H1 (cell line): ENCODE data around the gene HMG20A. TPM values are rescaled to one million over a fixed set of nuclear protein-coding genes. Genes with fewer than 3 reads are reported as not detected.

Experiments used
- CTCF ChIA-PET: fragments of 300-600 bp; sonication (Branson Sonifier 250); formaldehyde crosslinking; loops from one replicate; lab custom pipeline; 2021; ENCODE audit not compliant: partially characterized antibody; lab: Charles Lee
- POLR2A ChIA-PET: fragments of 300-600 bp; sonication (Branson Sonifier 250); formaldehyde crosslinking; loops from one replicate; lab custom pipeline; 2021; ENCODE audit warnings: inconsistent platforms; ENCODE audit not compliant: partially characterized antibody; lab: Charles Lee
- DNase-seq, 2 experiments: peaks; one replicate each; pipeline versions ENCODE4 v3.0.0 to v3.0.0-alpha.2; 2010 to 2022; ENCODE audit warnings: low spot score in 2 of 2, low read depth in 1 of 2, mixed read lengths in 1 of 2
- FAIRE-seq: peaks from 2 replicates; lab custom pipeline; 2011; peaks lifted over from hg19 to GRCh38; lab: Jason Lieb, UNC
- H2AFZ ChIP-seq: 2 replicates; pipeline ENCODE4 v1.8.1; 2012; ENCODE audit warnings: low read length, inconsistent platforms
- H2AK5ac ChIP-seq: 2 replicates; pipeline ENCODE4 v1.6.1; 2013; ENCODE audit warnings: low read depth, low read length
- H2BK120ac ChIP-seq: replicated peaks from 2 replicates; pipeline ENCODE3; 2013; ENCODE audit warnings: low read depth, low read length, inconsistent platforms
- H2BK12ac ChIP-seq: 2 replicates; pipeline ENCODE4 v1.6.1; 2013; ENCODE audit warnings: low read depth, low read length
- H2BK15ac ChIP-seq: 2 replicates; pipeline ENCODE4 v1.6.1; 2013; ENCODE audit warnings: low read length
- H2BK20ac ChIP-seq: 2 replicates; pipeline ENCODE4 v1.6.1; 2013; ENCODE audit warnings: low read length
- H2BK5ac ChIP-seq: 2 replicates; pipeline ENCODE4 v1.6.1; 2013; ENCODE audit warnings: low read depth, low read length
- H3K14ac ChIP-seq: 2 replicates; pipeline ENCODE4 v1.6.1; 2013; ENCODE audit warnings: inconsistent platforms; ENCODE audit not compliant: insufficient read length
- H3K18ac ChIP-seq: 2 replicates; pipeline ENCODE4 v1.6.1; 2013; ENCODE audit warnings: low read length; ENCODE audit errors: extremely low read depth
- H3K23ac ChIP-seq: 2 replicates; pipeline ENCODE4 v1.6.1; 2013; ENCODE audit warnings: inconsistent platforms; ENCODE audit not compliant: insufficient read length
- H3K23me2 ChIP-seq: 2 replicates; pipeline ENCODE4 v1.6.1; 2013; ENCODE audit warnings: low read depth, low read length
- H3K27ac ChIP-seq: 2 replicates; pipeline ENCODE4 v1.6.1; 2011; ENCODE audit warnings: low read depth, low read length, inconsistent platforms
- H3K27me3 ChIP-seq, 4 experiments: replicated peaks in 1 of 4; 1 replicate in 1 of 4; 2 replicates in 3 of 4; pipeline versions ENCODE4 v1.6.1 to v1.8.1; 2011 to 2013; ENCODE audit warnings: low read length in 3 of 4, mild to moderate bottlenecking in 3 of 4, inconsistent platforms in 2 of 4, mixed read lengths in 2 of 4, moderate library complexity in 1 of 4; ENCODE audit not compliant: control insufficient read depth in 3 of 4, insufficient read depth in 3 of 4; ENCODE audit errors: extremely low read depth in 1 of 4
- H3K36me3 ChIP-seq, 4 experiments: 2 replicates each; pipeline versions ENCODE4 v1.6.1 to v1.8.1; 2011 to 2013; ENCODE audit warnings: mild to moderate bottlenecking in 4 of 4, low read length in 3 of 4, moderate library complexity in 2 of 4, control low read depth in 1 of 4, inconsistent platforms in 1 of 4; ENCODE audit not compliant: insufficient read depth in 4 of 4, control insufficient read depth in 2 of 4
- H3K4ac ChIP-seq: replicated peaks from 2 replicates; pipeline ENCODE3; 2013; ENCODE audit warnings: low read length, low read depth, mixed read lengths, inconsistent platforms; ENCODE audit not compliant: insufficient read length
- H3K4me1 ChIP-seq, 4 experiments: replicated peaks in 1 of 4; 1 replicate in 1 of 4; 2 replicates in 3 of 4; pipeline versions ENCODE4 v1.6.1 to v1.8.1; 2011 to 2013; ENCODE audit warnings: low read length in 3 of 4, inconsistent platforms in 2 of 4, mixed read lengths in 1 of 4; ENCODE audit not compliant: insufficient read depth in 4 of 4, control insufficient read depth in 3 of 4
- H3K4me2 ChIP-seq, 2 experiments: 2 replicates each; pipeline versions ENCODE4 v1.6.1 to v1.8.1; 2011 to 2013; ENCODE audit warnings: low read depth in 2 of 2, low read length in 2 of 2, control low read depth in 1 of 2, inconsistent platforms in 1 of 2, mild to moderate bottlenecking in 1 of 2; ENCODE audit not compliant: insufficient read depth in 1 of 2
- H3K4me3 ChIP-seq, 4 experiments: fragments of 200-600, 300-600 bp in 1 of 4; sonication (generic), shearing (Covaris generic), sonication (Bioruptor Twin) in 1 of 4; 2 replicates each; pipeline versions ENCODE4 v1.5.1 to v1.8.1; 2011 to 2016; ENCODE audit warnings: low read length in 4 of 4, low read depth in 3 of 4, control low read depth in 2 of 4, inconsistent platforms in 2 of 4, mild to moderate bottlenecking in 2 of 4, mixed read lengths in 1 of 4, moderate library complexity in 1 of 4; ENCODE audit not compliant: insufficient read depth in 2 of 4; ENCODE audit errors: extremely low read depth in 1 of 4
- H3K56ac ChIP-seq: replicated peaks from 2 replicates; pipeline ENCODE3; 2013; ENCODE audit warnings: low read depth, mild to moderate bottlenecking, mixed read lengths, low read length, inconsistent platforms; ENCODE audit not compliant: insufficient read length
- H3K79me1 ChIP-seq: 2 replicates; pipeline ENCODE4 v1.6.1; 2013; ENCODE audit warnings: low read depth, low read length, control low read depth
- H3K79me2 ChIP-seq, 2 experiments: 2 replicates each; pipeline versions ENCODE4 v1.6.1 to v1.8.1; 2012 to 2013; ENCODE audit warnings: low read length in 2 of 2, mild to moderate bottlenecking in 2 of 2, inconsistent platforms in 1 of 2; ENCODE audit not compliant: insufficient read depth in 2 of 2, control insufficient read depth in 1 of 2
- H3K9ac ChIP-seq, 4 experiments: replicated peaks in 1 of 4; 1 replicate in 1 of 4; 2 replicates in 3 of 4; pipeline versions ENCODE4 v1.6.1 to v1.8.1; 2011 to 2013; ENCODE audit warnings: low read depth in 3 of 4, low read length in 3 of 4, control low read depth in 2 of 4, mild to moderate bottlenecking in 2 of 4, moderate library complexity in 2 of 4, inconsistent platforms in 1 of 4; ENCODE audit errors: extremely low read depth in 1 of 4
- H3K9me3 ChIP-seq, 2 experiments: 2 replicates each; pipeline versions ENCODE4 v1.6.1 to v1.8.1; 2012 to 2013; ENCODE audit warnings: mild to moderate bottlenecking in 2 of 2, moderate library complexity in 2 of 2, control low read depth in 1 of 2, inconsistent platforms in 1 of 2, low read depth in 1 of 2, low read length in 1 of 2, mixed read lengths in 1 of 2; ENCODE audit not compliant: insufficient read depth in 2 of 2
- H4K20me1 ChIP-seq, 2 experiments: replicated peaks in 1 of 2; 2 replicates each; pipeline versions ENCODE3 to v1.8.1; 2011 to 2013; ENCODE audit warnings: inconsistent platforms in 2 of 2, low read length in 2 of 2, mild to moderate bottlenecking in 1 of 2; ENCODE audit not compliant: insufficient read depth in 2 of 2, control insufficient read depth in 1 of 2
- H4K5ac ChIP-seq: 2 replicates; pipeline ENCODE4 v1.6.1; 2013; ENCODE audit warnings: low read length, low read depth, mixed read lengths, inconsistent platforms; ENCODE audit not compliant: insufficient read length
- H4K8ac ChIP-seq: 2 replicates; pipeline ENCODE4 v1.8.0; 2013; ENCODE audit warnings: mild to moderate bottlenecking, moderate library complexity, low read length, inconsistent platforms; ENCODE audit not compliant: insufficient read depth; ENCODE audit errors: extremely low read depth
- H4K91ac ChIP-seq: replicated peaks from 2 replicates; pipeline ENCODE3; 2013; ENCODE audit warnings: low read length, mixed read lengths, inconsistent platforms; ENCODE audit not compliant: insufficient read length
- ASH2L ChIP-seq: fragments of 200-600, 300-600 bp; sonication (generic); IDR thresholded peaks from one replicate; pipeline ENCODE4 v1.7.1; 2017; ENCODE audit warnings: low read length
- ATF3 ChIP-seq: IDR thresholded peaks from 2 replicates; pipeline ENCODE4 v1.6.1; 2011; ENCODE audit warnings: low read depth, mild to moderate bottlenecking, low read length; ENCODE audit not compliant: insufficient read depth
- BACH1 ChIP-seq: IDR thresholded peaks from 2 replicates; pipeline ENCODE4 v1.6.1; 2012; ENCODE audit warnings: low read length, improper control_type of control experiment
- BCL11A ChIP-seq, 2 experiments: IDR thresholded peaks; one replicate each; pipeline ENCODE4 v1.6.1; 2011; ENCODE audit warnings: low read depth in 2 of 2, low read length in 2 of 2, mild to moderate bottlenecking in 2 of 2
- BRCA1 ChIP-seq: IDR thresholded peaks from 2 replicates; pipeline ENCODE4 v1.6.1; 2012; ENCODE audit warnings: low read depth, low read length, improper control_type of control experiment
- CHD1 ChIP-seq: IDR thresholded peaks from 2 replicates; pipeline ENCODE4 v1.6.1; 2012; ENCODE audit warnings: low read depth, low read length, improper control_type of control experiment
- KDM5A ChIP-seq: fragments of 200-600 bp; IDR thresholded peaks from 2 replicates; pipeline ENCODE4 v1.7.1; 2012; ENCODE audit warnings: mild to moderate bottlenecking, low read length, inconsistent platforms, mixed read lengths
- MAFK ChIP-seq: IDR thresholded peaks from 2 replicates; pipeline ENCODE4 v1.6.1; 2012; ENCODE audit warnings: low read depth, mild to moderate bottlenecking, improper control_type of control experiment, low read length
- MAX ChIP-seq: IDR thresholded peaks from 2 replicates; pipeline ENCODE4 v1.6.1; 2012; ENCODE audit warnings: inconsistent platforms
- RAD21 ChIP-seq, 2 experiments: IDR thresholded peaks in 1 of 2; conservative IDR thresholded peaks in 1 of 2; 2 replicates each; pipeline ENCODE4 v1.6.1; 2011; ENCODE audit warnings: low read depth in 2 of 2, low read length in 2 of 2, improper control_type of control experiment in 1 of 2, inconsistent platforms in 1 of 2, mild to moderate bottlenecking in 1 of 2, moderate library complexity in 1 of 2
- RBBP5 ChIP-seq: IDR thresholded peaks from 2 replicates; pipeline ENCODE4 v1.7.1; 2012; ENCODE audit warnings: low read depth, mild to moderate bottlenecking, inconsistent platforms, low read length, moderate library complexity, borderline replicate concordance
- RXRA ChIP-seq: IDR thresholded peaks from 2 replicates; pipeline ENCODE4 v1.6.1; 2011; ENCODE audit warnings: low read depth, mild to moderate bottlenecking, low read length, moderate library complexity; ENCODE audit not compliant: insufficient read depth
- SIX5 ChIP-seq: IDR thresholded peaks from 2 replicates; pipeline ENCODE4 v1.6.1; 2011; ENCODE audit warnings: mild to moderate bottlenecking, low read depth, low read length
- SP4 ChIP-seq: IDR thresholded peaks from 2 replicates; pipeline ENCODE4 v1.6.1; 2012; ENCODE audit warnings: low read length, inconsistent platforms
- ZNF274 ChIP-seq: IDR thresholded peaks from 2 replicates; pipeline ENCODE4 v1.7.0; 2012; ENCODE audit warnings: low read length, borderline replicate concordance; ENCODE audit errors: extremely low read depth
- polyA plus RNA-seq, 7 experiments: library from polyadenylated mRNA; depleted of rRNA in 3 of 7; stranded (reverse) in 5 of 7; unstranded in 2 of 7; fragments of >200 nt in 5 of 7; fragments of 200-250 nt in 2 of 7; gene quantifications; 1 replicate in 5 of 7; 2 replicates in 1 of 7; 4 replicates in 1 of 7; pipeline versions ENCODE4 v1.2.1 to v1.2.3, GENCODE V29; 2011 to 2013; ENCODE audit warnings: missing spikeins in 2 of 7, mixed read lengths in 2 of 7
- total RNA-seq: library from RNA; stranded (reverse); fragmentation: NEBNext Ultra II Directional; extraction: Animal tissue kit (Norgen Biotek cat#: 25700); gene quantifications from 2 replicates; pipeline ENCODE4 v1.2.1, GENCODE V29; 2021

Gene HMG20A
- total and polyA plus RNA-seq, 2 of the 8 experiments (the other 6 are each of a cell fraction or from before 2014, with no cell fraction given), result 52.1 to 59.7 TPM

- H3K36me3 ChIP-seq, result peaks cover 3 to 23% (median 13%) of the 10 kb centered on the region in 4 experiments; a peak in 6 of 8 replicates
- H2BK5ac ChIP-seq, result no peak overlapping the region
- H3K27me3 ChIP-seq, result peaks cover 0 to under 1% (median 0%) of the 10 kb centered on the region in 4 experiments; a peak in 1 of 7 replicates
- DNase-seq, result no peak
- no peak overlapping the region for H4K5ac ChIP-seq
- no peak overlapping the region for H2BK15ac ChIP-seq
- H3K79me2 ChIP-seq, result peaks cover 0 to 3% of the 10 kb centered on the region in 2 experiments; a peak in 1 of 4 replicates
- no peaks in the 10 kb centered on the region for H3K79me1 ChIP-seq
- no peak overlapping the region for H4K8ac ChIP-seq
- TF ChIP-seq SIX5 (no peak), MAX (no peak), SP4 (no peak), ZNF274 (no peak), RAD21 (IDR thresholded peaks at IDR 0.05 in 1 of 2, conservative IDR thresholded peaks at IDR 0.05 in 1 of 2; ENCODE audit: low read depth in 2 of 2, low read length in 2 of 2) (no peak), BCL11A (IDR thresholded peaks at IDR 0.05; ENCODE audit: low read depth in 2 of 2, low read length in 2 of 2) (no peak), MAFK (no peak), ATF3 (no peak), BACH1 (no peak), CHD1 (no peak), RBBP5 (no peak), KDM5A (no peak), ASH2L (no peak), BRCA1 (no peak), RXRA (no peak)
- H3K4ac ChIP-seq, result no peak overlapping the region
- no peak overlapping the region for H3K4me2 ChIP-seq
- H3K23ac ChIP-seq, result no peak overlapping the region
- no peak overlapping the region for H3K56ac ChIP-seq
- no peak for FAIRE-seq
- no peak overlapping the region for H4K91ac ChIP-seq
- H3K4me1 ChIP-seq, result peaks cover 0 to 4% (median under 1%) of the 10 kb centered on the region in 4 experiments; a peak in 2 of 7 replicates
- no peak overlapping the region for H2BK20ac ChIP-seq
- no peaks in the 10 kb centered on the region for H3K9me3 ChIP-seq
- no peak overlapping the region for H2BK12ac ChIP-seq
- H3K9ac ChIP-seq, result peak overlapping the region in 1 of 4 experiments; percentile 8; a peak in 1 of 7 replicates
- no peak overlapping the region for H2AFZ ChIP-seq
- ChIA-PET POLR2A (no interaction called here), CTCF (no interaction called here)
- H3K27ac ChIP-seq, result no peak overlapping the region
- no peak overlapping the region for H3K4me3 ChIP-seq
- H3K18ac ChIP-seq, result no peak overlapping the region
- H2AK5ac ChIP-seq, result no peak overlapping the region
- H2BK120ac ChIP-seq, result no peak overlapping the region
- no peak overlapping the region for H3K14ac ChIP-seq
- no peaks in the 10 kb centered on the region for H4K20me1 ChIP-seq
- H3K23me2 ChIP-seq, result no peaks in the 10 kb centered on the region
These were observed 40.8 kb downstream of the HMG20A start for GRCh38 chr15:77461486-77461885.
